WTC11 (cell line): Measurements from ENCODE around the gene KLF1.

Experiments used
- CBFB ChIP-seq: sonication (generic); formaldehyde crosslinking; IDR thresholded peaks from 2 replicates; pipeline ENCODE4 v1.8.1; 2022; ENCODE audit warnings: mild to moderate bottlenecking, low read depth, missing genetic modification reagents
- ELF4 ChIP-seq: sonication (generic); formaldehyde crosslinking; IDR thresholded peaks from 2 replicates; pipeline ENCODE4 v1.8.1; 2022; ENCODE audit warnings: low read depth, mild to moderate bottlenecking, moderate library complexity, missing genetic modification reagents
- FOXJ3 ChIP-seq: sonication (generic); formaldehyde crosslinking; IDR thresholded peaks from 2 replicates; pipeline ENCODE4 v1.9.0; 2021; ENCODE audit warnings: missing genetic modification reagents, mild to moderate bottlenecking, borderline replicate concordance
- FOXK1 ChIP-seq: sonication (generic); formaldehyde crosslinking; IDR thresholded peaks from 2 replicates; pipeline ENCODE4 v1.8.0; 2022; ENCODE audit warnings: mild to moderate bottlenecking, moderate library complexity, missing genetic modification reagents
- NR3C1 ChIP-seq: sonication (generic); formaldehyde crosslinking; conservative IDR thresholded peaks from 2 replicates; pipeline ENCODE4 v1.8.1; 2023; ENCODE audit warnings: low read depth, mild to moderate bottlenecking, missing genetic modification reagents
- SP1 ChIP-seq: sonication (generic); formaldehyde crosslinking; conservative IDR thresholded peaks from 2 replicates; pipeline ENCODE4 v1.8.1; 2022; ENCODE audit warnings: missing genetic modification reagents
- TEAD4 ChIP-seq: sonication (generic); formaldehyde crosslinking; IDR thresholded peaks from 2 replicates; pipeline ENCODE4 v1.8.0; 2022; ENCODE audit warnings: mild to moderate bottlenecking, missing genetic modification reagents
- ZBTB21 ChIP-seq: sonication (generic); formaldehyde crosslinking; IDR thresholded peaks from 2 replicates; pipeline ENCODE4 v1.8.1; 2023; ENCODE audit warnings: mild to moderate bottlenecking, missing genetic modification reagents, borderline replicate concordance
- ZNF121 ChIP-seq: sonication (generic); formaldehyde crosslinking; IDR thresholded peaks from 2 replicates; pipeline ENCODE4 v1.8.0; 2023; ENCODE audit warnings: missing genetic modification reagents
- TF ChIP-seq, protein P1 (sequence below): fragments of 200-600 bp; IDR thresholded peaks from 2 replicates; pipeline ENCODE4 v1.8.0; 2022; ENCODE audit warnings: antibody characterized with exemption
- TF ChIP-seq, protein P2 (sequence below): sonication (generic); formaldehyde crosslinking; IDR thresholded peaks from 2 replicates; pipeline ENCODE4 v1.8.1; 2023; ENCODE audit warnings: mild to moderate bottlenecking, missing genetic modification reagents
- TF ChIP-seq, protein P3 (sequence below): sonication (generic); formaldehyde crosslinking; conservative IDR thresholded peaks from 2 replicates; pipeline ENCODE4 v1.8.1; 2022; ENCODE audit warnings: mild to moderate bottlenecking, missing genetic modification reagents

DNA sequence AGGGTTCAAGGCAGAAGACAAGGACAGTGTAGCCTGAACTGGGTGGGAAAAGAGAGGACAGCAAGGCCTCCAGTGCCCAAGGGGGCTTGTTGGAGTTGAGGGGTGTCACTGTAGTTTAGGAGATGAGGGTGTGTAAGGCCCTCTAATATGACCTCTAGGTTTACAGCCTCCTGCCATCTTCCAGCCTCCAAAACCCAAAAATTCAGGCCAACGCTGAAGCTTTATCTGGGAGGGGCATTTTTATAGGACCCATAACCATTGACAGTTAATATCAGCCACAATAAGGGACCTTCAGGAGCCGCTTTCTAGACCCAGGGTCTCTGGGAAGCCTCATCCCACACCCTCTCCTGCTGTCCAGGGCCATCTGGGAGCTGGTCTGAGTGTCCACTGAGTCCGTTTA is 2.8 kb downstream of the KLF1 start:
- no peak for TF ChIP-seq FOXJ3 (CRISPR knock-in tag)
- TF ChIP-seq SP1 (CRISPR knock-in tag), result no peak
- TF ChIP-seq TEAD4 (CRISPR knock-in tag), result no peak
- no peak for TF ChIP-seq CBFB (CRISPR knock-in tag)
- TF ChIP-seq, protein P1, sequence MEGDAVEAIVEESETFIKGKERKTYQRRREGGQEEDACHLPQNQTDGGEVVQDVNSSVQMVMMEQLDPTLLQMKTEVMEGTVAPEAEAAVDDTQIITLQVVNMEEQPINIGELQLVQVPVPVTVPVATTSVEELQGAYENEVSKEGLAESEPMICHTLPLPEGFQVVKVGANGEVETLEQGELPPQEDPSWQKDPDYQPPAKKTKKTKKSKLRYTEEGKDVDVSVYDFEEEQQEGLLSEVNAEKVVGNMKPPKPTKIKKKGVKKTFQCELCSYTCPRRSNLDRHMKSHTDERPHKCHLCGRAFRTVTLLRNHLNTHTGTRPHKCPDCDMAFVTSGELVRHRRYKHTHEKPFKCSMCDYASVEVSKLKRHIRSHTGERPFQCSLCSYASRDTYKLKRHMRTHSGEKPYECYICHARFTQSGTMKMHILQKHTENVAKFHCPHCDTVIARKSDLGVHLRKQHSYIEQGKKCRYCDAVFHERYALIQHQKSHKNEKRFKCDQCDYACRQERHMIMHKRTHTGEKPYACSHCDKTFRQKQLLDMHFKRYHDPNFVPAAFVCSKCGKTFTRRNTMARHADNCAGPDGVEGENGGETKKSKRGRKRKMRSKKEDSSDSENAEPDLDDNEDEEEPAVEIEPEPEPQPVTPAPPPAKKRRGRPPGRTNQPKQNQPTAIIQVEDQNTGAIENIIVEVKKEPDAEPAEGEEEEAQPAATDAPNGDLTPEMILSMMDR, result no peak
- TF ChIP-seq, protein P2, sequence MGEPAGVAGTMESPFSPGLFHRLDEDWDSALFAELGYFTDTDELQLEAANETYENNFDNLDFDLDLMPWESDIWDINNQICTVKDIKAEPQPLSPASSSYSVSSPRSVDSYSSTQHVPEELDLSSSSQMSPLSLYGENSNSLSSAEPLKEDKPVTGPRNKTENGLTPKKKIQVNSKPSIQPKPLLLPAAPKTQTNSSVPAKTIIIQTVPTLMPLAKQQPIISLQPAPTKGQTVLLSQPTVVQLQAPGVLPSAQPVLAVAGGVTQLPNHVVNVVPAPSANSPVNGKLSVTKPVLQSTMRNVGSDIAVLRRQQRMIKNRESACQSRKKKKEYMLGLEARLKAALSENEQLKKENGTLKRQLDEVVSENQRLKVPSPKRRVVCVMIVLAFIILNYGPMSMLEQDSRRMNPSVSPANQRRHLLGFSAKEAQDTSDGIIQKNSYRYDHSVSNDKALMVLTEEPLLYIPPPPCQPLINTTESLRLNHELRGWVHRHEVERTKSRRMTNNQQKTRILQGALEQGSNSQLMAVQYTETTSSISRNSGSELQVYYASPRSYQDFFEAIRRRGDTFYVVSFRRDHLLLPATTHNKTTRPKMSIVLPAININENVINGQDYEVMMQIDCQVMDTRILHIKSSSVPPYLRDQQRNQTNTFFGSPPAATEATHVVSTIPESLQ (CRISPR knock-in tag), result no peak
- TF ChIP-seq, protein P3, sequence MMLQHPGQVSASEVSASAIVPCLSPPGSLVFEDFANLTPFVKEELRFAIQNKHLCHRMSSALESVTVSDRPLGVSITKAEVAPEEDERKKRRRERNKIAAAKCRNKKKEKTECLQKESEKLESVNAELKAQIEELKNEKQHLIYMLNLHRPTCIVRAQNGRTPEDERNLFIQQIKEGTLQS (CRISPR knock-in tag), result no peak
- no peak for TF ChIP-seq ZNF121 (CRISPR knock-in tag)
- no peak for TF ChIP-seq FOXK1 (CRISPR knock-in tag)
- no peak for TF ChIP-seq ZBTB21 (CRISPR knock-in tag)
- no peak for TF ChIP-seq ELF4 (CRISPR knock-in tag)
- TF ChIP-seq NR3C1, result no peak
